Esophagus squamous epithelium (tissue), 5 donors: Measurements from ENCODE around the gene MOB2. TPM values are rescaled to one million over a fixed set of nuclear protein-coding genes. Genes with fewer than 3 reads are reported as not detected.

Source experiments
- DNase-seq: peaks from one replicate; lab custom pipeline; 2025; lab: John Stamatoyannopoulos, UW
- H3K27ac ChIP-seq, 4 donors: fragments of 200-600 bp; sonication (generic); one replicate each; pipeline ENCODE4 v1.5.1; 2016 to 2019; ENCODE audit warnings: mild to moderate bottlenecking in 1 of 4
- H3K27me3 ChIP-seq, 4 donors: fragments of 200-600 bp; sonication (generic); 1 replicate in 3 of 4; 2 replicates in 1 of 4; pipeline versions ENCODE4 v1.5.1 to v1.6.0; 2017 to 2021; ENCODE audit warnings: antibody characterized with exemption in 1 of 4
- H3K36me3 ChIP-seq, 3 donors: fragments of 200-600 bp; sonication (generic); one replicate each; pipeline ENCODE4 v1.5.1; 2016 to 2019
- H3K4me1 ChIP-seq, 3 donors: fragments of 200-600 bp; sonication (generic); one replicate each; pipeline ENCODE4 v1.5.1; 2017 to 2019
- H3K4me3 ChIP-seq, 4 donors: fragments of 200-600 bp; sonication (generic); 1 replicate in 3 of 4; 2 replicates in 1 of 4; pipeline ENCODE4 v1.5.1; 2016 to 2019; ENCODE audit warnings: mild to moderate bottlenecking in 2 of 4, moderate library complexity in 1 of 4
- H3K9me3 ChIP-seq, 3 donors: fragments of 200-600 bp; sonication (generic); one replicate each; pipeline ENCODE4 v1.5.1; 2016 to 2019
- CTCF ChIP-seq, 6 experiments: fragments of 450-650 bp in 4 of 6; fragments of 200-600 bp in 2 of 6; sonication (generic) in 2 of 6; IDR thresholded peaks; one replicate each; pipeline ENCODE4 v1.5.1; 2016 to 2019; ENCODE audit warnings: antibody characterized with exemption in 6 of 6, mild to moderate bottlenecking in 4 of 6, moderate library complexity in 4 of 6
- POLR2A ChIP-seq, 4 donors: fragments of 450-650 bp; IDR thresholded peaks; one replicate each; pipeline ENCODE4 v1.6.1; 2017; ENCODE audit warnings: antibody characterized with exemption in 4 of 4, mild to moderate bottlenecking in 4 of 4, moderate library complexity in 3 of 4
- WGBS, 2 donors: methylation state at CpG; one replicate each; pipeline ENCODE4 v1.1.5; 2018; 5-methylcytosine and 5-hydroxymethylcytosine counted together
- intact Hi-C: fragments of 100-400 bp; cut with DNase I; formaldehyde crosslinking; loops from one replicate; pipeline ENCODE4 v1.15.0; 2022
- total RNA-seq, 4 donors: library from RNA; depleted of rRNA; stranded (reverse); fragments of >200 nt; gene quantifications; one replicate each; pipeline ENCODE4 v1.1.0, GENCODE V29; 2016
- donor health status: DM: yes; HTN: yes; CAD: no.

Gene MOB2
- total RNA-seq, 4 donors from 2014 or later = 21.5 to 45.0 (median 30.1) TPM

- 60 to 69% methylated on average over 7 to 9 of the region's 9 CpGs for WGBS, 2 donors
- peaks cover 21 to 90% (median 35%) of the 10 kb centered on the region in 3 donors for H3K4me1 ChIP-seq
- H3K9me3 ChIP-seq = no peaks in the 10 kb centered on the region
- TF ChIP-seq CTCF (IDR thresholded peaks at IDR 0.05) (no peak), POLR2A (IDR thresholded peaks at IDR 0.05) (no peak)
- peaks cover 0 to 17% (median 0%) of the 10 kb centered on the region in 3 donors for H3K36me3 ChIP-seq
- intact Hi-C loops = no loop called here
- H3K27me3 ChIP-seq = no peaks in the 10 kb centered on the region
- no peak overlapping the region for H3K4me3 ChIP-seq
- no peak overlapping the region for H3K27ac ChIP-seq
- no peak for DNase-seq
Measured at GRCh38 chr11:1504138-1504537, 17.6 kb upstream of the MOB2 start.

- TF ChIP-seq CTCF (IDR thresholded peaks at IDR 0.05) (no peak), POLR2A (IDR thresholded peaks at IDR 0.05) (no peak)
- 50% methylated on average over 2 of the region's 14 CpGs; no CpG with 5 or more reads in 1 of the 2 donors for WGBS, 2 donors
- Histone ChIP-seq H3K4me1 (peaks cover 21 to 86% (median 34%) of the 10 kb centered on the region in 3 donors), H3K36me3 (peaks cover 0 to 18% (median 0%) of the 10 kb centered on the region in 3 donors), H3K27me3 (no peaks in the 10 kb centered on the region), H3K9me3 (no peaks in the 10 kb centered on the region), H3K4me3 (no peak overlapping the region), H3K27ac (peak overlapping the region in 3 of 4 donors; percentile 13 to 29 (median 22))
- intact Hi-C loops = no loop called here
- no peak for DNase-seq
Measured at GRCh38 chr11:1503708-1504104, 17.1 kb upstream of the MOB2 start.

GRCh38 chr11:1502954-1503707, 16.6 kb upstream of the MOB2 start:
- peaks cover 0 to 24% (median 0%) of the 10 kb centered on the region in 3 donors for H3K36me3 ChIP-seq
- no peaks in the 10 kb centered on the region for H3K9me3 ChIP-seq
- DNase-seq = no peak
- TF ChIP-seq CTCF (IDR thresholded peaks at IDR 0.05) = no peak
- no peak for TF ChIP-seq POLR2A (IDR thresholded peaks at IDR 0.05)
- WGBS, 2 donors = 45 to 55% methylated on average over 5 to 11 of the region's 20 CpGs
- peaks cover 21 to 81% (median 34%) of the 10 kb centered on the region in 3 donors for H3K4me1 ChIP-seq
- no peaks in the 10 kb centered on the region for H3K27me3 ChIP-seq
- no peak overlapping the region for H3K4me3 ChIP-seq
- H3K27ac ChIP-seq = peak overlapping the region in 3 of 4 donors; percentile 13 to 29 (median 22)
- intact Hi-C loops = no loop called here

- no peak overlapping the region for H3K4me3 ChIP-seq
- H3K4me1 ChIP-seq = peaks cover 21 to 81% (median 33%) of the 10 kb centered on the region in 3 donors
- no peaks in the 10 kb centered on the region for H3K9me3 ChIP-seq
- peaks cover 0 to 25% (median 0%) of the 10 kb centered on the region in 3 donors for H3K36me3 ChIP-seq
- TF ChIP-seq POLR2A (IDR thresholded peaks at IDR 0.05) = no peak
- no peak for TF ChIP-seq CTCF (IDR thresholded peaks at IDR 0.05)
- no peak overlapping the region for H3K27ac ChIP-seq
- intact Hi-C loops = no loop called here
- no peak for DNase-seq
- no peaks in the 10 kb centered on the region for H3K27me3 ChIP-seq
- WGBS, 2 donors = 77 to 88% methylated on average over 1 to 4 of the region's 24 CpGs
Measured at GRCh38 chr11:1502168-1502953, 15.8 kb upstream of the MOB2 start.
